Transverse colon (tissue), 4 donors: ENCODE measurements around the gene RNU1-4.
"Not testable (repeated sequence)": the region's sequence is repeated elsewhere in the genome, so short reads cannot be mapped to it uniquely, and the experiment has no call there.

Experiments used
- CTCF ChIP-seq, 5 experiments: fragments of 200-600 bp in 3 of 5; fragments of 450-650 bp in 2 of 5; sonication (generic) in 3 of 5; IDR thresholded peaks; 1 replicate in 2 of 5; 2 replicates in 3 of 5; pipeline ENCODE4 v1.5.1; 2016 to 2017; ENCODE audit warnings: antibody characterized with exemption in 5 of 5, inconsistent platforms in 3 of 5, mild to moderate bottlenecking in 2 of 5, moderate library complexity in 1 of 5
- EP300 ChIP-seq: sonication (generic); formaldehyde crosslinking; IDR thresholded peaks from one replicate; pipeline ENCODE4 v1.6.1; 2017; ENCODE audit warnings: antibody characterized with exemption, low read depth
- POLR2A ChIP-seq: fragments of 450-650 bp; IDR thresholded peaks from one replicate; pipeline ENCODE4 v1.6.1; 2016; ENCODE audit warnings: antibody characterized with exemption, mild to moderate bottlenecking, moderate library complexity
- POLR2AphosphoS5 ChIP-seq, 3 donors: sonication (generic); formaldehyde crosslinking; IDR thresholded peaks; one replicate each; pipeline ENCODE4 v1.6.1; 2016; ENCODE audit warnings: antibody characterized with exemption in 3 of 3

DNA sequence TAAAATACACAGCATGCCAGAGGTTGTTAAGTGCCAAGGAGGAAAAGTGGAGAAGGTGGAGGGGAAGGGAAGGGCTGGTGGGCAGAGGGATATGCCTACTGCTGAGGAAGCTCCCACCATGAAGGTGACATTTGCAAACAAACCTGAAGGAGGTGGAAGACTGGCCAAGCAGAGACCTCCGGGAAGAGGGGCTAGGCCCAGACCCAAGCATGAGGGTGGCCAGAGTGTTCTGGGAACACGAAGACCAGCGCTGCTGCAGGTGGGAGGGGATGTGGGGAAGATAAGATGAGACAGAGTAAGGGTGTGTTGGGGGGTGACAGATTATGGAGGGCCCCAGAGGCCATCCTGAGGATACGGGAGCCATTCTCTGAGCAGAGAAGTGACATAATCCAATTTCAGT, 37.5 kb downstream of the RNU1-4 start:
- not testable (repeated sequence) for TF ChIP-seq POLR2A; CTCF (IDR thresholded peaks at IDR 0.05); POLR2AphosphoS5 (IDR thresholded peaks at IDR 0.05); EP300
